HS-5 (cell line): ENCODE results near the gene VAPA.

Experiments
- DNase-seq: peaks from one replicate; pipeline ENCODE4 v3.0.0-alpha.2; 2012; ENCODE audit warnings: low read depth

Gene VAPA

DNA sequence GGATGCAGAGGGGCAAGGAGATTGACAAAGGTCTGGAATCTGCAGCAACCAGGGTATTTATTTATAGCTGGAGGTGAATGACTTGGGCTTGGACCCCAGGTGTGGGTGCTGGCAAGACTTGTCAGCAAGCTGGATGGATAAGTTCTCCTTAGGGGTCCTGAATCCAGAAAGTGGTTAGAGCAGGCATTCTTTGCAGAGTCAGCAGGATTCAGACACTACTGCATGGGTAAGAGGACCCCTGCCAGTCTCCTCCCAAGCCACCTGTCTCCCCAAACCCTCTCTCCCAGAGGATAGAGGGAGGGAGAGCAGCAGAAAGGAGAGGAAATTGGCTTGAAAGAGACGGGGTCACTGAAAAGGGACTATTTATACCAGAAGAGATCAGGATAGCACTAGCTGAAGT is 89.5 kb downstream of the VAPA start:
- DNase-seq, result no peak

DNA sequence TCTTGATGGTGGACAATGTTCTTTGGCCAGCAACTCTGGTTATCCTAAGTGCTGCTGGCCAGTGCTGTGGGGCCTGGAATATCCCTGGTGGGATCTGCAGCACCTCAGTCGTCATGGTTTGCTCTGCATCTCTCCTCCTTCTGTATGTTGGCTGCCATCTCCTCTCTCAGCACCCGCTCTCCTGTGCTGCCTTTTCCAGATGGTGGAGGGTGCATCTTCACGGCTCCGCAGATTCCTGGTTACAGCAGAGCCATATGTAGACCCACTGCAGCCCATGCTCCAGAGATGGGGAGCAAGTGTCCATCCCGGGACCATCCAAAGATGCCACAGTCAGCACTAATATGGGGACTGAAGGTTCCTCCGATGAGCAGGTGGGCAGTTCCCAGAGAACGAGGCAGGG is 90.0 kb downstream of the VAPA start:
- DNase-seq, result no peak

DNA sequence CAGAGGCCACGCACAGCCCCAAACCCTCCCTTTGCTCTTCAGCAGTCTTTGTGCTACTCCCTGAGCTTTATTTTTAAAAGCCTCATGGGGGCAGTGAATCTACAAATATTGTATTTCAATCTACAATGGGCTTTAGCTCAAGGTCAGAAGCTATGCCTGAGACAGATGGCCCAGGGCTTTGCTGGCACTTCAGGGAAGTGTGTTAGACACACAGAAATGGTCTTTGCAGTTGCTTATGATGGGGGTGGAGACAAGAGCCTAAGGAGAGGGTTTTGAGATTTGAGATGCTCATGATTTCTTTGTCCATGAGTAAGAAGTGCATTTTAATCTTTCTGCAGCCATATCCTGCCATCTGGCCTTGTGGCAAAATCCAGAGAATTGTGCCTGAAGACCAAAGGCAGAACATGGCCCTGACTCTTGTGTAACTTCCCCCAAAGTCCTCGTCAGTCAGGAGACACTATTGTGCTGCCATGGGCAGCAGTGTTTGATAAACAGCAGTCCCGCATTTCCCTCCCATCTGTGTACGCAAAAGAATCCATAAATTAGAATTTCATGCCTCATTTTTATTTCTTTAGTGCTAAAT is 92.6 kb downstream of the VAPA start:
- DNase-seq, result no peak

DNA sequence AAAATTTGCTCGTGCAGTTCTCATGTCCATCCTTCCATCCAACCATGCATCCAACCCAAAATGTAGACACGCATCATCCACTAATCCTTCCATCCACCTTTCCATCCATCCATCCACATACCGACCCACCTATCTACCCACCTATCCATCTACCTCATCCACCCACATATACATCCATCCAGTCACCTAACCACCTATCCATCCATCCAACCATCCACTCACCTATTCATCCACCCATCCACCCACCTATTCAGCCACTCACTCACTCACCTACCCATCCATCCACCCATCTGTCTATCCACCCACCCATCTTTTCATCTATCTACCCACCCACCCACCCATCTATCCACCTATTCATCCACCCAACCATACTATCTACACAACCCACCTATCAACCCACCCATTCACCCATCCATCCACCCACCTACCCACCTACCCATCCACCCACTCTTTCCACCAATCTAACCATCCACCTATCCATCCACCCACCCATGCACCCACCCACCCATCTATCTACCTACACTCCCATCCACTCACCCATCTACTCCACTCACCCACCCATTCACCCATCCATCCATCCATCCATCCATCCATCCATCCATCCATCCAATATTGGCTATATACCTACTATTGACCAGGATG is 94.3 kb downstream of the VAPA start:
- no peak for DNase-seq
